GM19035 (cell line): Measurements from ENCODE around the gene GAPDHS.

Experiments
- ATAC-seq: cut with Tn5 transposase; IDR thresholded peaks from one replicate; pipeline ENCODE4 v1.9.1; 2021; ENCODE audit not compliant: unreplicated experiment

Gene GAPDHS

GRCh38 chr19:35555301-35556005 is 22.2 kb downstream of the GAPDHS start:
- ATAC-seq: no peak

GRCh38 chr19:35556025-35556590 is 22.9 kb downstream of the GAPDHS start:
- no peak for ATAC-seq

GRCh38 chr19:35556846-35557538 is 23.7 kb downstream of the GAPDHS start:
- ATAC-seq: no peak

GRCh38 chr19:35557539-35558399 is 24.5 kb downstream of the GAPDHS start:
- no peak for ATAC-seq

- ATAC-seq: no peak
Observed at GRCh38 chr19:35558400-35559280, 25.4 kb downstream of the GAPDHS start.

- no peak for ATAC-seq
Observed at GRCh38 chr19:35559281-35559659, 26.0 kb downstream of the GAPDHS start.

- ATAC-seq: no peak
Observed at GRCh38 chr19:35559781-35560180, 26.5 kb downstream of the GAPDHS start.

GRCh38 chr19:35560271-35560670 is 27.0 kb downstream of the GAPDHS start:
- ATAC-seq: no peak

GRCh38 chr19:35560677-35561076 is 27.4 kb downstream of the GAPDHS start:
- no peak for ATAC-seq

GRCh38 chr19:35561436-35561835 is 28.2 kb downstream of the GAPDHS start:
- no peak for ATAC-seq

GRCh38 chr19:35562336-35562735 is 29.1 kb downstream of the GAPDHS start:
- no peak for ATAC-seq

- ATAC-seq: no peak
Observed at GRCh38 chr19:35562776-35563175, 29.5 kb downstream of the GAPDHS start.

GRCh38 chr19:35563207-35563829 is 30.1 kb downstream of the GAPDHS start, which contains the start of gene ATP4A:
TSS of gene ATP4A (minus strand) at chr19:35563658. CDS start at chr19:35563629, 29 bp downstream.
- no peak for ATAC-seq

GRCh38 chr19:35565016-35565856 is 32.0 kb downstream of the GAPDHS start:
- ATAC-seq: no peak

- ATAC-seq: no peak
Observed at GRCh38 chr19:35566738-35567137, 33.5 kb downstream of the GAPDHS start.

GRCh38 chr19:35569281-35569781 is 36.1 kb downstream of the GAPDHS start:
- ATAC-seq: no peak

GRCh38 chr19:35571406-35571965 is 38.2 kb downstream of the GAPDHS start:
- no peak for ATAC-seq

GRCh38 chr19:35577918-35578317 is 44.7 kb downstream of the GAPDHS start:
- ATAC-seq: no peak
